OCI-M2 (cell line): ENCODE data around the gene DLL4.

ENCODE experiments used
- DNase-seq: peaks from one replicate; lab custom pipeline; 2025; ENCODE audit not compliant: unreplicated experiment; lab: John Stamatoyannopoulos, UW

The DLL4 gene

GRCh38 chr15:40926659-40927494 is 2.3 kb upstream of the DLL4 start:
- no peak for DNase-seq

- no peak for DNase-seq
Observed at GRCh38 chr15:40927495-40927872, 1.7 kb upstream of the DLL4 start.

GRCh38 chr15:40927873-40928806 is 1.0 kb upstream of the DLL4 start:
- no peak for DNase-seq

- no peak for DNase-seq
Observed at GRCh38 chr15:40929660-40930429, 705 bp downstream of the DLL4 start.

- DNase-seq, result no peak
Observed at GRCh38 chr15:40930430-40931299, 1.5 kb downstream of the DLL4 start.

GRCh38 chr15:40931300-40932142 is 2.4 kb downstream of the DLL4 start:
- no peak for DNase-seq

GRCh38 chr15:40932156-40932555 is 3.0 kb downstream of the DLL4 start:
- no peak for DNase-seq

- no peak for DNase-seq
Observed at GRCh38 chr15:40932649-40933516, 3.7 kb downstream of the DLL4 start.

GRCh38 chr15:40933517-40933902 is 4.4 kb downstream of the DLL4 start:
- DNase-seq, result no peak

GRCh38 chr15:40934457-40934856 is 5.3 kb downstream of the DLL4 start:
- DNase-seq, result no peak

- DNase-seq, result no peak
Observed at GRCh38 chr15:40936234-40936708, 7.1 kb downstream of the DLL4 start.

GRCh38 chr15:40936709-40937666 is 7.8 kb downstream of the DLL4 start:
- DNase-seq, result no peak

- no peak for DNase-seq
Observed at GRCh38 chr15:40937762-40938535, 8.8 kb downstream of the DLL4 start.

- DNase-seq, result no peak
Observed at GRCh38 chr15:40938536-40938870, 9.4 kb downstream of the DLL4 start.

GRCh38 chr15:40940296-40940801 is 11.2 kb downstream of the DLL4 start:
- DNase-seq, result no peak

- no peak for DNase-seq
Observed at GRCh38 chr15:40941068-40941527, 12.0 kb downstream of the DLL4 start.
